Fibroblast of peridontal ligament (primary cell): Measurements from ENCODE around the gene CNIH1.
A peak's percentile ranks its signal among the peaks of the same experiment; 100 is the strongest.
"Not testable (repeated sequence)": the region's sequence is repeated elsewhere in the genome, so short reads cannot be mapped to it uniquely, and the experiment has no call there.

Source experiments
- DNase-seq: peaks from one replicate; pipeline ENCODE4 v3.0.0-alpha.2; 2010; ENCODE audit errors: extremely low read depth

CNIH1 gene

GRCh38 chr14:54380558-54380957 is 60.6 kb downstream of the CNIH1 start:
- DNase-seq = not testable (repeated sequence)

GRCh38 chr14:54378893-54379292 is 62.3 kb downstream of the CNIH1 start:
- not testable (repeated sequence) for DNase-seq

GRCh38 chr14:54377501-54377900 is 63.7 kb downstream of the CNIH1 start:
- no peak for DNase-seq

- peak; percentile 60 for DNase-seq
Observed at GRCh38 chr14:54374117-54374884, 66.9 kb downstream of the CNIH1 start.
